ENCODE measurements around the gene NFE2L3.

- no peak for TF ChIP-seq CTCF (IDR thresholded peaks at IDR 0.05; ENCODE audit: insufficient read depth, low read depth, low read length)
- TF ChIP-seq EZH2 (IDR thresholded peaks at IDR 0.05; ENCODE audit: insufficient read depth, low read length): no peak
Measured at GRCh38 chr7:26144184-26145080, 7.6 kb upstream of the NFE2L3 start.
